Endothelial cell of umbilical vein (primary cell): ENCODE data around the gene MOAP1.

Source experiments
- POLR2A ChIP-seq: IDR thresholded peaks from 2 replicates; pipeline ENCODE4 v1.6.1; 2012; ENCODE audit warnings: low read depth, mild to moderate bottlenecking, control low read depth, low read length
- TF ChIP-seq, protein P1 (sequence below), 2 donors: IDR thresholded peaks; 1 replicate in 1 of 2; 2 replicates in 1 of 2; pipeline ENCODE4 v1.5.1; 2011; ENCODE audit warnings: low read length in 2 of 2, mild to moderate bottlenecking in 2 of 2, moderate library complexity in 2 of 2, control low read depth in 1 of 2, inconsistent platforms in 1 of 2, low read depth in 1 of 2; ENCODE audit not compliant: insufficient read depth in 1 of 2; ENCODE audit errors: extremely low read depth in 1 of 2
- TF ChIP-seq, protein P2 (sequence below): IDR thresholded peaks from 2 replicates; pipeline ENCODE4 v1.6.1; 2011; ENCODE audit not compliant: insufficient read depth, insufficient read length

DNA sequence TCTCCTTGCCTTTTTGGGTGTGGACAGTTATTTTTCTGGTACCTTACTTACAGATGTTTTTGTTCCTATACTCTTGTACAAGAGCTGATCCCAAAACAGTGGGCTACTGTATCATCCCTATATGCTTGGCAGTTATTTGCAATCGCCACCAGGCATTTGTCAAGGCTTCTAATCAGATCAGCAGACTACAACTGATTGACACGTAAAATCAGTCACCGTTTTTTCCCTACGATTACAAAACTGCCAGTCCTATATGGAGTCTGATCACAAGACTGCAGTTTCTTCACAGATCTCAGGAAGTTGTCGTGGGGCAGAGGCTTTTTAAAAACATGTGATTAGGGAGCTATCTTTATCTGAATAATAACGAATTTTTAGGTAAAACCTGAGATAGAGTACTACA is 1.8 kb upstream of the MOAP1 start:
- TF ChIP-seq, protein P1, sequence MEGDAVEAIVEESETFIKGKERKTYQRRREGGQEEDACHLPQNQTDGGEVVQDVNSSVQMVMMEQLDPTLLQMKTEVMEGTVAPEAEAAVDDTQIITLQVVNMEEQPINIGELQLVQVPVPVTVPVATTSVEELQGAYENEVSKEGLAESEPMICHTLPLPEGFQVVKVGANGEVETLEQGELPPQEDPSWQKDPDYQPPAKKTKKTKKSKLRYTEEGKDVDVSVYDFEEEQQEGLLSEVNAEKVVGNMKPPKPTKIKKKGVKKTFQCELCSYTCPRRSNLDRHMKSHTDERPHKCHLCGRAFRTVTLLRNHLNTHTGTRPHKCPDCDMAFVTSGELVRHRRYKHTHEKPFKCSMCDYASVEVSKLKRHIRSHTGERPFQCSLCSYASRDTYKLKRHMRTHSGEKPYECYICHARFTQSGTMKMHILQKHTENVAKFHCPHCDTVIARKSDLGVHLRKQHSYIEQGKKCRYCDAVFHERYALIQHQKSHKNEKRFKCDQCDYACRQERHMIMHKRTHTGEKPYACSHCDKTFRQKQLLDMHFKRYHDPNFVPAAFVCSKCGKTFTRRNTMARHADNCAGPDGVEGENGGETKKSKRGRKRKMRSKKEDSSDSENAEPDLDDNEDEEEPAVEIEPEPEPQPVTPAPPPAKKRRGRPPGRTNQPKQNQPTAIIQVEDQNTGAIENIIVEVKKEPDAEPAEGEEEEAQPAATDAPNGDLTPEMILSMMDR (IDR thresholded peaks at IDR 0.05; ENCODE audit: extremely low read depth in 1 of 2, insufficient read depth in 1 of 2, low read depth in 1 of 2, low read length in 2 of 2): no peak
- TF ChIP-seq POLR2A: no peak
- TF ChIP-seq, protein P2, sequence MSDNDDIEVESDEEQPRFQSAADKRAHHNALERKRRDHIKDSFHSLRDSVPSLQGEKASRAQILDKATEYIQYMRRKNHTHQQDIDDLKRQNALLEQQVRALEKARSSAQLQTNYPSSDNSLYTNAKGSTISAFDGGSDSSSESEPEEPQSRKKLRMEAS: no peak
